Esophagus (tissue), 2 donors: ENCODE data around the gene TIGD1. TPM values are rescaled to one million over a fixed set of nuclear protein-coding genes. Genes with fewer than 3 reads are reported as not detected.

Source experiments
- H3K27ac ChIP-seq, 2 donors: one replicate each; pipeline ENCODE4 v1.5.1; 2013; ENCODE audit warnings: low read depth in 2 of 2, mild to moderate bottlenecking in 2 of 2, inconsistent platforms in 1 of 2, low read length in 1 of 2, moderate library complexity in 1 of 2
- H3K27me3 ChIP-seq, 2 donors: one replicate each; pipeline ENCODE4 v1.6.1; 2013; ENCODE audit warnings: low read length in 2 of 2, control low read depth in 1 of 2, mild to moderate bottlenecking in 1 of 2; ENCODE audit not compliant: insufficient read depth in 2 of 2, control insufficient read depth in 1 of 2
- H3K36me3 ChIP-seq, 2 donors: one replicate each; pipeline ENCODE4 v1.6.1; 2013; ENCODE audit warnings: low read length in 1 of 2; ENCODE audit not compliant: control insufficient read depth in 2 of 2, insufficient read depth in 2 of 2
- H3K4me1 ChIP-seq, 2 donors: one replicate each; pipeline ENCODE4 v1.6.1; 2013; ENCODE audit warnings: low read length in 1 of 2; ENCODE audit not compliant: control insufficient read depth in 2 of 2, insufficient read depth in 2 of 2
- H3K4me3 ChIP-seq, 2 donors: one replicate each; pipeline ENCODE4 v1.5.1; 2013; ENCODE audit warnings: low read length in 2 of 2, mild to moderate bottlenecking in 2 of 2, low read depth in 1 of 2, moderate library complexity in 1 of 2
- H3K9me3 ChIP-seq, 2 donors: one replicate each; pipeline ENCODE4 v1.6.1; 2013; ENCODE audit warnings: mild to moderate bottlenecking in 2 of 2, low read depth in 1 of 2, low read length in 1 of 2, moderate library complexity in 1 of 2; ENCODE audit not compliant: control insufficient read depth in 2 of 2, insufficient read depth in 1 of 2
- WGBS, 2 donors: extraction: QIAGEN DNeasy Blood & Tissue Kit; methylation state at CpG; one replicate each; pipeline ENCODE4 v1.1.7; 2013; 5-methylcytosine and 5-hydroxymethylcytosine counted together
- polyA plus RNA-seq, 2 donors: library from polyadenylated mRNA; stranded (reverse); fragments of 200-250 nt; gene quantifications; one replicate each; pipeline ENCODE4 v1.2.3, GENCODE V29; 2013
- donor health status: healthy with polysubstance abuse.
- donor health status: Bipolar disorder and iron deficiency.

The TIGD1 gene
- polyA plus RNA-seq, 2 donors: 1.8 to 4.4 TPM

GRCh38 chr2:232521098-232521497 is 29.3 kb downstream of the TIGD1 start:
- Histone ChIP-seq H3K4me1 (peaks cover 3 to 11% of the 10 kb centered on the region in 2 donors), H3K9me3 (no peaks in the 10 kb centered on the region), H3K4me3 (no peak overlapping the region), H3K27ac (no peak overlapping the region), H3K27me3 (peaks cover 0 to 24% of the 10 kb centered on the region in 2 donors), H3K36me3 (no peaks in the 10 kb centered on the region)
- WGBS, 2 donors: 83 to 86% methylated on average over 14 of the region's 14 CpGs

- Histone ChIP-seq H3K9me3 (no peaks in the 10 kb centered on the region), H3K27me3 (peaks cover 0 to 24% of the 10 kb centered on the region in 2 donors), H3K36me3 (no peaks in the 10 kb centered on the region), H3K27ac (no peak overlapping the region), H3K4me3 (no peak overlapping the region), H3K4me1 (peaks cover 3 to 11% of the 10 kb centered on the region in 2 donors)
- WGBS, 2 donors: 73 to 74% methylated on average over 15 of the region's 15 CpGs
Observed at GRCh38 chr2:232520489-232520888, 29.9 kb downstream of the TIGD1 start.

- WGBS, 2 donors: 60 to 71% methylated on average over 18 to 19 of the region's 19 CpGs
- no peak within 1 kb of the TSS for H3K4me3 ChIP-seq
Observed at GRCh38 chr2:232519581-232520438, 30.5 kb downstream of the TIGD1 start, which contains the start of gene PRSS56. Gene PRSS56 (plus strand): TSS chr2:232520388. CDS start chr2:232520599, 211 bp downstream.

GRCh38 chr2:232518844-232519243 is 31.5 kb downstream of the TIGD1 start:
- no peaks in the 10 kb centered on the region for H3K9me3 ChIP-seq
- peaks cover 0 to 16% of the 10 kb centered on the region in 2 donors for H3K27me3 ChIP-seq
- 59 to 61% methylated on average over 6 of the region's 6 CpGs for WGBS, 2 donors
- H3K27ac ChIP-seq: no peak overlapping the region
- peaks cover 3 to 5% of the 10 kb centered on the region in 2 donors for H3K4me1 ChIP-seq
- H3K36me3 ChIP-seq: no peaks in the 10 kb centered on the region
- no peak overlapping the region for H3K4me3 ChIP-seq

More at GRCh38 chr2:232519581-232520438, 30.5 kb downstream of the TIGD1 start, which contains the start of gene PRSS56:
- Histone ChIP-seq H3K27me3 (peaks cover 0 to 24% of the 10 kb centered on the region in 2 donors), H3K36me3 (no peaks in the 10 kb centered on the region), H3K27ac (no peak within 1 kb of the TSS), H3K4me1 (peaks cover 3 to 11% of the 10 kb centered on the region in 2 donors), H3K9me3 (no peaks in the 10 kb centered on the region)

- WGBS, 2 donors: 79 to 83% methylated on average over 3 of the region's 3 CpGs
- peaks cover 0 to 6% of the 10 kb centered on the region in 2 donors for H3K27me3 ChIP-seq
Observed at GRCh38 chr2:232516551-232516950, 33.8 kb downstream of the TIGD1 start.

GRCh38 chr2:232515639-232516038 is 34.7 kb downstream of the TIGD1 start:
- Histone ChIP-seq H3K9me3 (no peaks in the 10 kb centered on the region), H3K4me3 (no peak overlapping the region), H3K27me3 (no peaks in the 10 kb centered on the region), H3K27ac (no peak overlapping the region), H3K36me3 (no peaks in the 10 kb centered on the region), H3K4me1 (no peaks in the 10 kb centered on the region)
- WGBS, 2 donors: 87 to 91% methylated on average over 7 of the region's 7 CpGs

More at GRCh38 chr2:232516551-232516950, 33.8 kb downstream of the TIGD1 start:
- Histone ChIP-seq H3K36me3 (no peaks in the 10 kb centered on the region), H3K9me3 (no peaks in the 10 kb centered on the region), H3K4me1 (no peaks in the 10 kb centered on the region), H3K27ac (no peak overlapping the region), H3K4me3 (no peak overlapping the region)

GRCh38 chr2:232513353-232513752 is 37.0 kb downstream of the TIGD1 start:
- whole genome bisulfite sequencing, 2 donors: 71 to 72% methylated on average over 5 of the region's 5 CpGs
- Histone ChIP-seq H3K36me3 (no peaks in the 10 kb centered on the region), H3K27me3 (no peaks in the 10 kb centered on the region), H3K4me3 (no peak overlapping the region), H3K9me3 (no peaks in the 10 kb centered on the region), H3K4me1 (no peaks in the 10 kb centered on the region), H3K27ac (no peak overlapping the region)

- WGBS, 2 donors: 73 to 83% methylated on average over 10 of the region's 10 CpGs
- Histone ChIP-seq H3K4me3 (no peak overlapping the region), H3K4me1 (no peaks in the 10 kb centered on the region), H3K27me3 (no peaks in the 10 kb centered on the region), H3K9me3 (no peaks in the 10 kb centered on the region), H3K36me3 (no peaks in the 10 kb centered on the region), H3K27ac (no peak overlapping the region)
Observed at GRCh38 chr2:232512602-232513001, 37.8 kb downstream of the TIGD1 start.

- H3K36me3 ChIP-seq: no peaks in the 10 kb centered on the region
- no peaks in the 10 kb centered on the region for H3K4me1 ChIP-seq
- H3K27me3 ChIP-seq: no peaks in the 10 kb centered on the region
- no peak overlapping the region for H3K4me3 ChIP-seq
- no peaks in the 10 kb centered on the region for H3K9me3 ChIP-seq
- 47 to 56% methylated on average over 11 of the region's 11 CpGs for WGBS, 2 donors
- no peak overlapping the region for H3K27ac ChIP-seq
Observed at GRCh38 chr2:232511336-232511890, 38.9 kb downstream of the TIGD1 start.
